ENCODE results near the gene SFXN2. TPM values are rescaled to one million over a fixed set of nuclear protein-coding genes. Genes with fewer than 3 reads are reported as not detected.

Gene SFXN2
- total RNA-seq, 2 donors from 2014 or later: 30.5 to 32.9 TPM

GRCh38 chr10:102674566-102674965 is 39.9 kb upstream of the SFXN2 start:
- 50% methylated on average over 2 of the region's 2 CpGs; no CpG with 5 or more reads in 1 of the 2 experiments for WGBS, 2 experiments (ENCODE audit: insufficient coverage in 1 of 2, insufficient read length in 1 of 2)
- Histone ChIP-seq H3K4me1 (ENCODE audit: control insufficient read depth, insufficient read depth, low read length) (peaks cover 19% of the 10 kb centered on the region), H3K9me3 (ENCODE audit: control insufficient read depth, low read length) (no peaks in the 10 kb centered on the region), H3K9ac (ENCODE audit: extremely low read depth, low read length, poor library complexity, severe bottlenecking) (no peak overlapping the region), H3K27ac (ENCODE audit: low read depth, low read length) (peak overlapping the region; percentile 93), H3K36me3 (ENCODE audit: control insufficient read depth, insufficient read depth, low read length) (no peaks in the 10 kb centered on the region), H3K27me3 (ENCODE audit: control insufficient read depth, insufficient read depth, low read length, poor library complexity, severe bottlenecking) (no peaks in the 10 kb centered on the region), H3K4me3 (ENCODE audit: low read length) (no peak overlapping the region)
- Mint-ChIP-seq H3K4me1 (peaks cover 68% of the 10 kb centered on the region), H3K4me3 (no peak overlapping the region), H3K9me3 (no peaks in the 10 kb centered on the region), H3K27ac (no peak overlapping the region), H3K36me3 (ENCODE audit: low read depth) (peaks cover 3% of the 10 kb centered on the region), H3K27me3 (ENCODE audit: insufficient read depth) (no peaks in the 10 kb centered on the region)
- TF ChIP-seq CTCF (conservative IDR thresholded peaks at IDR 0.05): no peak
- DNase-seq: no peak

GRCh38 chr10:102675011-102675665 is 39.3 kb upstream of the SFXN2 start:
- 59 to 61% methylated on average over 8 of the region's 8 CpGs for WGBS, 2 experiments (ENCODE audit: insufficient coverage in 1 of 2, insufficient read length in 1 of 2)
- no peaks in the 10 kb centered on the region for H3K27me3 ChIP-seq (ENCODE audit: control insufficient read depth, insufficient read depth, low read length, poor library complexity, severe bottlenecking)
- Mint-ChIP-seq H3K9me3 (no peaks in the 10 kb centered on the region), H3K27ac (peak overlapping the region; percentile 84), H3K4me3 (no peak overlapping the region), H3K27me3 (ENCODE audit: insufficient read depth) (no peaks in the 10 kb centered on the region), H3K36me3 (ENCODE audit: low read depth) (peaks cover 8% of the 10 kb centered on the region), H3K4me1 (peaks cover 68% of the 10 kb centered on the region)
- no peaks in the 10 kb centered on the region for H3K9me3 ChIP-seq (ENCODE audit: control insufficient read depth, low read length)
- no peak overlapping the region for H3K4me3 ChIP-seq (ENCODE audit: low read length)
- H3K4me1 ChIP-seq (ENCODE audit: control insufficient read depth, insufficient read depth, low read length): peaks cover 19% of the 10 kb centered on the region
- H3K9ac ChIP-seq (ENCODE audit: extremely low read depth, low read length, poor library complexity, severe bottlenecking): no peak overlapping the region
- H3K36me3 ChIP-seq (ENCODE audit: control insufficient read depth, insufficient read depth, low read length): no peaks in the 10 kb centered on the region
- no peak for DNase-seq
- peak overlapping the region; percentile 93 for H3K27ac ChIP-seq (ENCODE audit: low read depth, low read length)
- no peak for TF ChIP-seq CTCF (conservative IDR thresholded peaks at IDR 0.05)

GRCh38 chr10:102675666-102676533 is 38.5 kb upstream of the SFXN2 start:
- H3K27ac Mint-ChIP-seq: peak overlapping the region; percentile 84
- Histone ChIP-seq H3K9ac (ENCODE audit: extremely low read depth, low read length, poor library complexity, severe bottlenecking) (no peak overlapping the region), H3K36me3 (ENCODE audit: control insufficient read depth, insufficient read depth, low read length) (no peaks in the 10 kb centered on the region), H3K27ac (ENCODE audit: low read depth, low read length) (peak overlapping the region; percentile 93), H3K27me3 (ENCODE audit: control insufficient read depth, insufficient read depth, low read length, poor library complexity, severe bottlenecking) (no peaks in the 10 kb centered on the region), H3K4me1 (ENCODE audit: control insufficient read depth, insufficient read depth, low read length) (peaks cover 19% of the 10 kb centered on the region), H3K4me3 (ENCODE audit: low read length) (no peak overlapping the region), H3K9me3 (ENCODE audit: control insufficient read depth, low read length) (no peaks in the 10 kb centered on the region)
- no peak for TF ChIP-seq CTCF (conservative IDR thresholded peaks at IDR 0.05)
- DNase-seq: no peak
- no peak overlapping the region for H3K4me3 Mint-ChIP-seq
- no peaks in the 10 kb centered on the region for H3K27me3 Mint-ChIP-seq (ENCODE audit: insufficient read depth)
- H3K9me3 Mint-ChIP-seq: no peaks in the 10 kb centered on the region
- peaks cover 61% of the 10 kb centered on the region for H3K4me1 Mint-ChIP-seq
- peaks cover 15% of the 10 kb centered on the region for H3K36me3 Mint-ChIP-seq (ENCODE audit: low read depth)
- WGBS, 2 experiments (ENCODE audit: insufficient coverage in 1 of 2, insufficient read length in 1 of 2): 53 to 59% methylated on average over 9 to 16 of the region's 16 CpGs

Measured in endodermal cell (in vitro differentiated cells).